Stimulated activated CD8-positive, alpha-beta memory T cell treated with anti-CD3 and anti-CD28 coated beads, Interleukin-12 subunit alpha, Interleukin-12 subunit beta, amount 100 ng/mL, for 4 hours (primary cell): ENCODE measurements around the gene LDLRAD3.
"Not testable (repeated sequence)": the region's sequence is repeated elsewhere in the genome, so short reads cannot be mapped to it uniquely, and the experiment has no call there.

Source experiments
- DNase-seq: peaks from one replicate; pipeline ENCODE4 v3.0.0-alpha.2; 2020; ENCODE audit warnings: low read depth

The LDLRAD3 gene

DNA sequence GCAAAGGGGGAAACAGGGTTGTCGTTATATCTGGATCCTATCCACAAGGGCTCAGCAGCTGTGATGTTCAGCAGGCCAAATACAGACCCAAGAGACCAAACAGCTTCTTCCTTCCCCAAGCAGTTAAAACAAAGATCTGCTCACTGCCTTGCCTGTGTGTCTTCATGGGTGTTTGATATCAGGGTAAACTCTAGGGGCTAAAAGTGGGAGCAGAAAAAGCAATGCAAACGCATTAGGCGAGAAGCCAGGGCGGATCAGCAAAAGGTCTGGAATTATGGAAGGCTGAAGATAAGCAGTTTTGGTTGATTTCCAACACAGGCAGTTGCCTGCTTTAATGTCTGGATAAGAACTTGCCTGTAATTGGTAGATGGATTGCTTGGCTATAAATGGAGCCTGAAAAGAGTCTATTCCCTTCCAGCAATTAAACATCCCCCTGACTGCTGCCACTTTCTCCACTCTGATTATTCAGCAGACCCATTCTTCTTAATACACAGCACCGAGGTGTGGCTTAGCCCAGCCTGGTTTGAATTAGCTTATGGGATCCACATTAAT is 219.1 kb downstream of the LDLRAD3 start:
- DNase-seq: no peak

DNA sequence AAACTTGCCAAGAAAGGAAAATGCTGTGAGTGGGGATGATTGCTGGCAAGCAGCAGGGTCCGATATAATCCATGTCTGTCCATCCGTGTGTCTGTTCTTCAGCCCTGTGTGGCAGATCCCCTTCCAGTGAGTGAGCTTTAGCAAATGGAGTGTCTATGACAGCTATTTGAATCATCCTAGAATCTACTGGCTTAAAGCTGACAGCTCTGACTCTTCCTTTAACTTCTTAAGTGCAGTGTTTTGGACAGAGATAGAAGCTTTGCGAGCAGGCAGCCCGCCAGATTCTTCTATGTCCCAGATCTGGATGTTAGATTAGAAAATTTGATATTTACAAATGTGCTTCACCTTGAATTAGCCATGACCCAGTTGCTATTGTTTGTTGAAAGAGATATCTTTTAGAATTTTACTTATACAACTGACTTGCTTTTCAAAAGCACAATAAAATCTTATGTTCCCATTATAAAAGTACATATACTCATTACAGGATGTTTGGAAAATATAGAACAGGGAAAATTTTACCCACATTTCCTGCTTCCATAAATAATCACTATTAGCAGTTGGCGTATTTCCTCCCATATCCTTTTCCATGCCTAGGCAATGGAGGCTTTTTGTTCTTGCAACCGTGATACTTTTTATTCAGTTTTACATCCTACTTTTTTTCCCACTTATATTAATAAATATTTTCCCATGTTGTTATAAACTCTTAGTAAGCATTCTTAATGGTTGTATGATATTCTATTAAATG is 220.8 kb downstream of the LDLRAD3 start:
- no peak for DNase-seq

- DNase-seq: no peak
Observed at GRCh38 chr11:36165621-36166397, 221.9 kb downstream of the LDLRAD3 start.

DNA sequence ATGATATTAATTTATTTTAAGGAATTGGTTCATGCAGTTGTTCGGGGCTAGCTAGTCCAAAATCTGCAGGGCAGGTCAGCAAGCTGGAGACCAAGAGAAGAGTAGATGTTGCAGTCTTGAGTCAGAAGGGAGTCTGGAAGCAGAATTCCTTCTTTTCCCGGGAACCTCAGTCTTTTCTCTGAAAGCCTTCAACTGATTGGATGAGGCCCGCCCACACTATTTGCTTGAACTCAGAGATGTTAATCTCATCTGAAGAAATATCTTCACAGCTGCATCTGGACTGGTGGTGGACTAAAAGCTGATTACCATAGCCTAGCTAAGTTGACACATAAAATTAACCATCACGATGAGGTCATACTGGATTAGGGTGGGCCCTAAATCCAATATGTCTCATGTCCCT is 223.2 kb downstream of the LDLRAD3 start:
- no peak for DNase-seq

DNA sequence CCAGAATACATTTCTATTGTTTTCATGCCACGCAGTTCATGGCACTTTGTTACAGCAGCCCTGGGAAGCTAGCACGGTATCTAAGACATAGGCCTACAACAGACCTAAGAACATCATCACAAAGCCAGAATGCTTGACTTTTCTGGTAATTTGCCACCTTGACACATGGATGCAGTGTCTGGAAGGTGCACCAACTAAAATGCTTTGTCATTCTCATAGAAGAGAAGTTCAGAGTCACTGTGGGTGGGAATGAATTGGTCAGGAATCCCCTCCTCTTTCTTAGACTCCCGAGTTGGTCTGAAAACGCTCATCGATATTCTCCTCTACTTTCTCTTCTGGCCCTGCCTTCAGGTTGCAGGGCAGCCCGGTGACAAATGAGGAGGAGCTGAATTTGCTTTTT is 223.9 kb downstream of the LDLRAD3 start:
- DNase-seq: no peak

DNA sequence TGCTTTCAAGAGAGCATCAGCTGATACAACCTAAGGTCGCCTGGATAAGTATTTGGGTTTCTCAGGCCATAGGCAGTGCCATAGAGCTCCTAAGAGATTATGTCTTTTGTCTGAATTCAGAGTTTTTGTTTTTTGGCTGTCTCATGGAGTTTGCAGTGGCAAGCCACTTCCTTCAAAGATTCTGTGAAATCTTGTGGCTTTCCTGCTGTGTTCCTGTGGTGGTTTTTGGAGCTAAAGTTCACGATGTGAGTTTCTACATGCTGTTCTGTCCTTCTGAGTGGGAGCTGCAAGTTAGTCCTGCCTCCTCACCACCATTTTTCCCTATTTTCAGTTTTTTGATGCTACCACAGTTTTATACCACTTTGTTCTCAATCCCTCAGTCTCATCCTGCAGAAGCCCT is 234.0 kb downstream of the LDLRAD3 start:
- DNase-seq: no peak

DNA sequence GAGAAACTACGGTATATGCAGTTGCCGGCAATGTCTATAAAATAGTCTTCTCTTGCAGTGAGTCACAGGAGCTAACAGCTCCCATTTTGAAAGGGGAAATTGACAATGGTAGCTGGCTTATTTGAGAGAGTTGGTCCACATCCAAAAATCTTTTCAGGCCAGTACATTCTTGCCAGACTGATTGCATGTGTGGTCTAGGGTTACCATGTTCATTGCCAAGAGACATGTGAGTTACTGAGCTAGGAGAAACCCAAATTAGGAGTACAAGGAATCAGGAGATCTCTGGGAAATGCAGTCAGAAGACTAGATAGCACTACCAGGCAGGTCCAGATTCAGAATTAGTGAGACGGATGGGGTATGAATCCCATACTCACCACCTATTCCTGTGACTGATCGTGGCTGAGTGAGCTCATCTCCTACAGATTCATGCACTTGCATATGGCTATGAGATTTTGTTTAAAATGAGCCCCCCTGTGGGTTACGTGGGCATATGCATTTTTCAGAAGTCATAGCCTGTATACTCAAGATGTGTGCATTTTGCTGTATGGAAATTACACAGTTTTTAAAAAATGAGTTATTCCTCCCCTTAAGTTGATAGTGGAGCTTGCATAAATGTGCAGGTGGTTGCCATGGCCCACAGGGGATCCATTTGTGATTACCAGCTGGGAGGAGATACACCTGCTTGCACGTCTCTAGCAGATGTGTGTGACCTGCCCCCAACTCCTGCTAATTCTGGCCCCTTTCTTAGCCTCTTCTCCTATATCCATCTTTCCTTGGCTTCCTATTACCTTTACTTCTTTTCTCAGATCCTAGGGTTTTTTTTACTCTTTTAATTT is 242.7 kb downstream of the LDLRAD3 start:
- DNase-seq: no peak

DNA sequence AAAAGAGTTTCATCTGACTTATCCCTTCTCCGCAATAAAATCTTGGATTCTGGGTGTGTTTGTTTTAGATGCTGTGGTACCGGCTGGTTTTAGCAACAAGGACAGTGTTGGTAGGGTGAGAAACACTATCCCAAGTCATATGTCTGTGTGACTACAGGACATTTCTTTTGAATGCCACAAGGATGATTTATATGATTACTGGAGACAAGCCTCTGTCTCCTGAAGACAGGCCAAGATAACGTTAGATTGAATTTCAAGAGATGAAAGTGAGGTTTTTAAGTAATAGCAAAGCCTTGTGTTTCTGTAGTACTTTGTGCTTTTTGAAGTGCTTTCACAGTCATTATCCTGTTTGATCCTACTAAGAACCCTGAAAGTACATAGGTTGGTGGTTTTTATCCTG is 243.8 kb downstream of the LDLRAD3 start:
- no peak for DNase-seq

GRCh38 chr11:36189735-36190134 is 245.9 kb downstream of the LDLRAD3 start:
- not testable (repeated sequence) for DNase-seq

GRCh38 chr11:36191941-36192340 is 248.1 kb downstream of the LDLRAD3 start:
- DNase-seq: no peak

- no peak for DNase-seq
Observed at GRCh38 chr11:36192425-36193289, 248.8 kb downstream of the LDLRAD3 start.

DNA sequence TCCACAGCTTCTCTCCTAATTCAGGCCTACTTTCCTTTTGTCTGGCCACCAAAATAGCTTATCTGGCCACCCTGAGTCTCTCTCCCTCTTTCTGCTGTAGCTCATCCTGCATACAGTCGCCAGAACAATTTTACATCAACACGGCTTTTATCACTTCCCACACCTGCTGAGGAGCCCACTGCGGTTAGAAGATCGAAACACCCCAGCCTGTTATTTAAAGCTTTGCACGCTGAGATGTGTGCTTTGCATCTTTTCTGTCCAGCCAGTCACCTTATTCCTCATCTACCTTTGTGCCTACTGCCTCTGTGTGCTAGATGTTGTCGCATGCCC is 249.4 kb downstream of the LDLRAD3 start:
- DNase-seq: no peak

DNA sequence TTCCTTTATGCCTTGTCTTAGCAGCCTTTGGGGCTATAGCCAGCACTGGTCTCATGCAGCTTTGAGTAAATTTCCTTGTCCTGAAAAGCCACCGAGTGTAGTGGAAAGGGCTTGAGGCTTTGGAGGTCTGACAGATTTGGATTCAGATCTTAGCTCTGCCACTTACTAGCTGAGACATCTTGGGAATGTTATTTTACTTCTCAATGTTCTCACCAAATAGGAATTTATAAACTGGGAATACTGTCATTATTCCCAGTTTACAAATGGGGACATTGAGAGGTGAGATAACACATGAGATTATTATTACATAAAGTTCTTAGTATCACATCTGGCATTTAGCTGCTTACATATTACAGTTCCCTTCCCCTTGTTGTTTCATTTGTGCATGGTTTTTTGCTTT is 249.9 kb downstream of the LDLRAD3 start:
- DNase-seq: no peak

DNA sequence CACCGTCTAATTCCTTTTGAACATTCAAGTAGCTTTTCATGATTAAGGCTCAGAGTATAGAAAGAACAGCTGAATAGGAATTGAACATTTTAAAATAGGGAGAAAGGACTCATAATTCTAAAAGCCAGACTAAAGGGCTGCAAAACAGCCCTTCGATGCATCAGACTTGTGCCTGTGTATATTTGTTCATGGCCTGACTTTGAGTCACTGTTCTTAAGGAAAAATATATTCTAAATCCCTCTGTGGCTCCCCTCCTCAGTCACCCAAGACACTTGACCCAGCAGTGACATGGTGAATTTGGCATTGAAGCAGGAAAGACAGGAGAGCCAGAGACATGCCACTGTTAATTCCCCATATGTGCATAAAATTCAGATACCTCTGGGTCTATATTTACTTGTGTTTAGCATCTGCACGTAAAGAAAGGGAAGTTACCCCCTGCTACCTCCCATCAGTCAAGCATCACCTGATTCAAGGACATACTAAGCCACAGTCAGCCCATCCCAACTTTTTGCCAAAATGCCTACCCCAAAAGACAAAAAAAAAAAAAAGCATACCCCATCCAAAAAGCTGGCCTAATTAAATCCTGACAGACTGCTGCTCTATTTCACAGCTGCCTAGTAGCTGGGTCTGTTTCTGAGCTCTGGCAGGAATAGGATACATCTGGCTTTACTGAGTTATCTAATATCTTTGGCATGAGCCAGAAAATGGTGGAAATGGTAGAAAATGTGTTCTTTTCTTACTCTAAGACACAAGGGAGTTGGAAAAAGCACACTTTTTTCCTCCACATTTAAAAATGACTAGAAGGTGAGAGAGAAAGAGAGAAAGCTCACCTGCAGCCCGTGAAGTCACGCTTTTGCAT is 251.9 kb downstream of the LDLRAD3 start:
- DNase-seq: no peak

DNA sequence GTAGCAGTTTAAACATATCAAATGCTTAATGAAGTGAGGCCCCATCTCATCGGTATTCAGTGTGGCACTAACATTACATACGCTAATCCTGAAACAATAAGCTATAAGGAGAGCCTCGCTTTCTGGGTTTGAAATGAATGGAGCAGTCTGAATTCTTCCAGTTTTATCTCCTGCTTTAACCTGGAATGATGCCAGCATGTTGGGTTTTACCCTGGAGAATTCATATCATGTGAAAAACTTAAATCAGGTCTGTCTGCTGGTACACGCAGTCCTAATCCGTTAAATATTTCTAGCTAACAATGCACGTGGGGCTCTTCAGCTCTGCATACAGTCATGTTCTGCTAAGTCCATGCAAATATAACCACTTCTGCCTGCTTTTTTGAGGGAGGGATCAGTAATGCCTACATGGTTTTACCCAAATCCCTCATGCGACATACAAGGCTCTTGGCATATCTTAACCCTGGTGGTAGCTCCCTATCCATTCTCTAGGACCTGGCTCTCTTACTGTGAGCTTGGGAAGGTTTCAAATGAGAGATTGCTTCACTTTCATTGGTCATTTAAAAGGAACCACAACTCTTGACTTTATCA is 252.6 kb downstream of the LDLRAD3 start:
- DNase-seq: no peak

DNA sequence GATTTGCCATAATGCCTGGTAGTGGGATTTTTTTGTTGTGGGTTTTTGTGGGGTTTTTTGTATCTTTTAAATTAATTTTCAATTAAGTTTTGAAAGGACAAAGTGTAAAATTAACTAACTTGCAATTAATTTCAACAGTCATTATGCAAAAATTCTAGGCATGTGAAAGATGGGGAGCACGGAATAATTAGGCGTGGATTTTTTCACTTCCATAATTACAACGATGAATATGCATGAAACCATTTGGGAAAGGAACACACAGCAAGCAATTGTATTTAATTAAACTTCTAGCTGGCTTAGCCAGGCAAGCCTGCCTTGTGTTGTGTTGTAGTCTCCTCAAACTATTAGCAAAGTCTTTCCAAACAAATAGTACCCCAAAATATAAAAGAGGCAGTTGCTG is 257.5 kb downstream of the LDLRAD3 start:
- DNase-seq: no peak

DNA sequence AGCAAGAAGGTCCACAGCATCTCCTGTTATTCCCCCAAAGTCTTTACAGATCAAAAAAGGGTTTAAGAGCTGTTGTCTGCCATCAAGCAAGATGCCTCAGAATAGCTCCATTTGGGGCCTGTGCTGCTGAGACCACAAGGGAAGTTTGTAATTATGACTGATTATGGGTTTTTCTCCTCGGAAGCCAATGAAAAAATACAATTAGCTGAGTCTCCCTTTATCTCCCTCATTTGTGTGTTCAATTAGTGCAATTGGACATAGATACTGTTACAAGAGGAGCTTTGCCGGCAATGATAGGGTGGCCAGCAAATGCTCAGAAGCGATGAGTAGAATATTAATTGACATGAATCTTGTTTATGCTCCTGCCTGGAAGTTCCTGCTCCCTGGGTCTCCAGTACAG is 261.7 kb downstream of the LDLRAD3 start:
- no peak for DNase-seq

DNA sequence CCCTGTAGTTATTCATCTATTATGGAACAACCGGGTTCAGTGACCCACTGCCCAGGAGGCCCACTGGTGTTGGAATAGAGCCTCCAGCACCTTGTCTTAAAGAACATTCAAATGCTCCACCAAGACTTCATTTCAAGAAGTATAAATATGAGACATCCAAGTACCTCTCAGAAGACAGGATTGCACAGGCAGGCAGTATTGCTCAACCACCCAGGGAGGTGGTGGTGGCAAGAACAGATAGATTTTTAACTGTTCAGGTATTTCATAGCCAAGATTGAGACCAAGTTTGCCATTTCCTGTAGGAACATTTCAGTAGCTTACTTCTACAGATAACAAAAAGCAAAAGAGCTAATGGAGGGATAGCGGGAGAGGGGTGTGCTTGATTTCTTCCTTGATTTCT is 266.7 kb downstream of the LDLRAD3 start:
- no peak for DNase-seq

- no peak for DNase-seq
Observed at GRCh38 chr11:36211761-36212430, 268.0 kb downstream of the LDLRAD3 start.
